ENCODE results near the gene MCF2L2. TPM values are rescaled to one million over a fixed set of nuclear protein-coding genes. Genes with fewer than 3 reads are reported as not detected.
A peak's percentile ranks its signal among the peaks of the same experiment; 100 is the strongest.

MCF2L2 gene
- polyA plus RNA-seq, 1 experiment: 0.11 TPM

DNA sequence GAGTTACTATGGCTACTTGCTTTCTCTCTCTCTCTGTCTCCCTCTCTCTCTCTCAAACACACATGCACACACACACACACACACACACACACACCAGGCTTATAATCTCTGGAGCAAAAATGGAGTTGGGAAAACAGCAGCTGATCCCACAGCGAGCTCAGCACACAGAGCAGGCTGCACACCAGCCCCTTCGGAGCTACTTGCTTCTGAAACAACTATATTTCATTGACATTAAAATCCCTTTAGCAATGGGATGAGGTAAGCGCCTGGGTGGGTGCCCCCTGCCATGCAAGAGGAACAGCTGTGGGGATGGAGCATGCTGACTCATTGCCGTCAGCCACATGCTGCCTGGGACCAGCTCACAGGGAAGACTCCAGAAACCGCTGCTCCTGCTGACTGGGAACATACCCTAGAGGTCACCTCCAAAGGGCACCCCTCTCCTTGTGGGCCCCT lies 129.7 kb downstream of the MCF2L2 start:
- Histone ChIP-seq H3K4me3 (ENCODE audit: low read depth, low read length) (no peak overlapping the region), H3K36me3 (ENCODE audit: control insufficient read depth, insufficient read depth, low read length) (no peaks in the 10 kb centered on the region)
- CTCF ChIA-PET: no interaction called here

DNA sequence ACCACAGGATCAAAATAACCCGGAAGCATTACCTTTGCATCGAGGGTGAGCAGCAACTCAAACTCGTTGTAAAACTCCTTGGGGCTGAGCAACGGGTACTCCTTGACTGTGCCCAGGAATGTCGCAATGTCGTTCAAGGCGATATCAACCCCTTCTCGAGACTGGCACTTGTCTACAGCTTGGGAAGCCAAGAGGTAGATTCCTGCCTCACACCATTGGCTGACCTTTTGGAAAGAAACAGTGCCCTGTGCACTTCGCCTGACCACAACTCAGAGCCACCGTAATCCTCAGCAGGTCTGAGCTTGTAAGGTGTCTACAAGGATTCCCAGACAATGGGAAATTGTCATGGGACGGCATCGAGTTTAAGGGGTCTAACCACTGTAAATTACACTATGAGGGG lies 131.5 kb downstream of the MCF2L2 start:
- H3K27me3 ChIP-seq (ENCODE audit: control insufficient read depth, insufficient read depth, low read length): no peaks in the 10 kb centered on the region; the same call in 1 of the 2 replicates
- no peak for DNase-seq (ENCODE audit: low read depth)
- H3K4me3 ChIP-seq (ENCODE audit: low read depth, low read length): no peak overlapping the region
- no peaks in the 10 kb centered on the region for H3K36me3 ChIP-seq (ENCODE audit: control insufficient read depth, insufficient read depth, low read length)
- TF ChIP-seq, protein P1, sequence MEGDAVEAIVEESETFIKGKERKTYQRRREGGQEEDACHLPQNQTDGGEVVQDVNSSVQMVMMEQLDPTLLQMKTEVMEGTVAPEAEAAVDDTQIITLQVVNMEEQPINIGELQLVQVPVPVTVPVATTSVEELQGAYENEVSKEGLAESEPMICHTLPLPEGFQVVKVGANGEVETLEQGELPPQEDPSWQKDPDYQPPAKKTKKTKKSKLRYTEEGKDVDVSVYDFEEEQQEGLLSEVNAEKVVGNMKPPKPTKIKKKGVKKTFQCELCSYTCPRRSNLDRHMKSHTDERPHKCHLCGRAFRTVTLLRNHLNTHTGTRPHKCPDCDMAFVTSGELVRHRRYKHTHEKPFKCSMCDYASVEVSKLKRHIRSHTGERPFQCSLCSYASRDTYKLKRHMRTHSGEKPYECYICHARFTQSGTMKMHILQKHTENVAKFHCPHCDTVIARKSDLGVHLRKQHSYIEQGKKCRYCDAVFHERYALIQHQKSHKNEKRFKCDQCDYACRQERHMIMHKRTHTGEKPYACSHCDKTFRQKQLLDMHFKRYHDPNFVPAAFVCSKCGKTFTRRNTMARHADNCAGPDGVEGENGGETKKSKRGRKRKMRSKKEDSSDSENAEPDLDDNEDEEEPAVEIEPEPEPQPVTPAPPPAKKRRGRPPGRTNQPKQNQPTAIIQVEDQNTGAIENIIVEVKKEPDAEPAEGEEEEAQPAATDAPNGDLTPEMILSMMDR (IDR thresholded peaks at IDR 0.05; ENCODE audit: insufficient read depth, low read depth, low read length): no peak
- CTCF ChIA-PET: interaction anchor here (0.6 to 0.9 kb wide), 2 partner anchors 13 to 565 kb away, joined by 3 to 4 read pairs; no protein-coding TSS in a partner anchor
- POLR2A ChIA-PET: no interaction called here

More for the DNA sequence above, 129.7 kb downstream of the MCF2L2 start:
- no peaks in the 10 kb centered on the region; the same call in 1 of the 2 replicates for H3K27me3 ChIP-seq (ENCODE audit: control insufficient read depth, insufficient read depth, low read length)
- peak; percentile 35 for DNase-seq (ENCODE audit: low read depth)
- POLR2A ChIA-PET: no interaction called here
- TF ChIP-seq, protein P1 (IDR thresholded peaks at IDR 0.05; ENCODE audit: insufficient read depth, low read depth, low read length): no peak

DNA sequence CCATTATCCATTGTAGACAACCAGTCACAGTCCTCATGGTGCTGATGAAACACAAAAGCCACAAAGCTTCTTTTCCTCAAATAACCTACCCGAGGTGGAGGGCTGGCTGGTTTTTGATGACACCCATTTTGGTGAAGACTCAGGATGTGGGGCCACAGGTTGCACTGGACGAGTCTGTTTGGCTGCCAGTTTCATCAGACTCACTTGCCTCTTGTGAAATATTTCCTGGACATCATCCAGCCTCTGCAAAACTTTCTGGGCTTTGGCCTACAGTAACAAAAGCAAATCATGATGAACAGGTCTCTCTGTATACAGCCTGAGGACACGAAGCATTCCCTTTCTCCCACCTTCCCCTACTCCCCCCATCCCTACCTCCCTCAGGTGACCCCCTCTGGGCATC lies 133.2 kb downstream of the MCF2L2 start:
- DNase-seq (ENCODE audit: low read depth): no peak
- H3K4me3 ChIP-seq (ENCODE audit: low read depth, low read length): no peak overlapping the region
- no peaks in the 10 kb centered on the region for H3K36me3 ChIP-seq (ENCODE audit: control insufficient read depth, insufficient read depth, low read length)
- no peaks in the 10 kb centered on the region; the same call in 1 of the 2 replicates for H3K27me3 ChIP-seq (ENCODE audit: control insufficient read depth, insufficient read depth, low read length)
- ChIA-PET POLR2A (no interaction called here), CTCF (no interaction called here)
- TF ChIP-seq, protein P1 (IDR thresholded peaks at IDR 0.05; ENCODE audit: insufficient read depth, low read depth, low read length): no peak

DNA sequence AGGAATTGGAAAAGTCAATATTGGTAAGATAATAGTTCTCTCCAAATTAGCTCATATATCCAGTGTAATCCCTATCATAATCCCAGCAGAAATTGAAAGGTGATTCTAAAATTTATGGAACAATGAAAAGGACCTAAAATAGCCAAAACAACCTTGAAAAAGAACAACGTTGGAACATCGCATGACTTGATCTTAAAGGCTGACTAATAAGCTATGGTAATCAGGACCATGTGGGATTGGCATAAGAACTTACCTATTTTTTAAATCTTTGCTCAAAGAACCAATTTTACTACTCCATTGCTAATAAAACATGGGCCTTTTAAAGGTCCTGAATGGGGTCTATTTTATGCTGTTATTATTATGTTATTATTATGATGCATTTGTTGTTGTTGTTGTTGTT lies 134.5 kb downstream of the MCF2L2 start:
- TF ChIP-seq, protein P1 (IDR thresholded peaks at IDR 0.05; ENCODE audit: insufficient read depth, low read depth, low read length): no peak
- H3K27me3 ChIP-seq (ENCODE audit: control insufficient read depth, insufficient read depth, low read length): no peaks in the 10 kb centered on the region; the same call in 1 of the 2 replicates
- H3K4me3 ChIP-seq (ENCODE audit: low read depth, low read length): no peak overlapping the region
- no peaks in the 10 kb centered on the region for H3K36me3 ChIP-seq (ENCODE audit: control insufficient read depth, insufficient read depth, low read length)
- no peak for DNase-seq (ENCODE audit: low read depth)
- POLR2A ChIA-PET: interaction anchor here (0.5 kb wide), 1 partner anchor 34 kb away, joined by 3 read pairs; no protein-coding TSS in a partner anchor
- CTCF ChIA-PET: no interaction called here

DNA sequence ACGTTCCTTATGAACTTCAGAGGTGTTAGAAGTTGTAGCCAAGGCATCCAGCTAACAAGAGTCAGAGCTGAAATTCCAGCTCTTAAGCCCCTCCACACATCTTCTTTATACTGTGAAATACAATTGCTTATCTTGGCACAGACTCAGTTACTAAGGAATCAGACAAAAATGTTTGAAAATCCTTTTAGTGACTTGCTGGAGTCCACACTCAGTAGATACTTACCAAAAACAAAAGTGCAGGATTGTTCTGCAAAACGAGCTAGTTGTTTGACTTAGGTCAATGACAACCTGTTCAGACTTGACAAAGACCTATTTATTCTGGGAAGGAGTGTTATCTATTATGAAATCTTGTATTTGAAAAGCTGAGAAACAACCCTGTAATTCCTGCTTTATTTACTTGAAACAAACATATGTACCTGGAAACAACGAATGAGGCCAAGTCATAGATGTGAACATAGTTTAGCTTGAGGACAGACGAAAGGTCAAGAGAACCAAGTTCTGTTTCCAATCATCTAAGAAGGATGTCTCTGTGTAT lies 136.9 kb downstream of the MCF2L2 start:
- CTCF ChIA-PET: interaction anchor here (0.6 to 0.8 kb wide), 2 partner anchors 10 to 107 kb away, joined by 3 read pairs; no protein-coding TSS in a partner anchor
- DNase-seq (ENCODE audit: low read depth): no peak
- H3K4me3 ChIP-seq (ENCODE audit: low read depth, low read length): no peak overlapping the region
- H3K36me3 ChIP-seq (ENCODE audit: control insufficient read depth, insufficient read depth, low read length): no peaks in the 10 kb centered on the region
- no peaks in the 10 kb centered on the region; the same call in 1 of the 2 replicates for H3K27me3 ChIP-seq (ENCODE audit: control insufficient read depth, insufficient read depth, low read length)
- POLR2A ChIA-PET: no interaction called here
- TF ChIP-seq, protein P1 (IDR thresholded peaks at IDR 0.05; ENCODE audit: insufficient read depth, low read depth, low read length): no peak

All from BJ (cell line).